Measurements from ENCODE around the gene GFRA3.

DNA sequence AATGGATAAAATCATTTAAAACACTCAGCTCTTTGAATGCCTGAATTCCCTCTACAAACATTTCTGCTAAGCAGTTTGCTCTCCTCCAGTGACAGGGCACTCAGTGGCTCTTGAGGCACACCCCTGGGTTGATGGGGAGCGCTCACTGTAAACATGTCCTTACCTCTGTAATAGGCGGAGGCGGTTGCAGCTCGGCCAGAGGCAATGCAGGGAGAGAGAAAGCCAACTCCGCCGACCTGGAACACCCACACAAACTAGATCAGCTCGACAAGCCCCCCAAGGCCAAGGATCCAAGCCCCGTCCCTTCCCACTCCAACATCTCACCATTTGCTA, 61.6 kb downstream of the GFRA3 start:
- TF ChIP-seq, protein P1, sequence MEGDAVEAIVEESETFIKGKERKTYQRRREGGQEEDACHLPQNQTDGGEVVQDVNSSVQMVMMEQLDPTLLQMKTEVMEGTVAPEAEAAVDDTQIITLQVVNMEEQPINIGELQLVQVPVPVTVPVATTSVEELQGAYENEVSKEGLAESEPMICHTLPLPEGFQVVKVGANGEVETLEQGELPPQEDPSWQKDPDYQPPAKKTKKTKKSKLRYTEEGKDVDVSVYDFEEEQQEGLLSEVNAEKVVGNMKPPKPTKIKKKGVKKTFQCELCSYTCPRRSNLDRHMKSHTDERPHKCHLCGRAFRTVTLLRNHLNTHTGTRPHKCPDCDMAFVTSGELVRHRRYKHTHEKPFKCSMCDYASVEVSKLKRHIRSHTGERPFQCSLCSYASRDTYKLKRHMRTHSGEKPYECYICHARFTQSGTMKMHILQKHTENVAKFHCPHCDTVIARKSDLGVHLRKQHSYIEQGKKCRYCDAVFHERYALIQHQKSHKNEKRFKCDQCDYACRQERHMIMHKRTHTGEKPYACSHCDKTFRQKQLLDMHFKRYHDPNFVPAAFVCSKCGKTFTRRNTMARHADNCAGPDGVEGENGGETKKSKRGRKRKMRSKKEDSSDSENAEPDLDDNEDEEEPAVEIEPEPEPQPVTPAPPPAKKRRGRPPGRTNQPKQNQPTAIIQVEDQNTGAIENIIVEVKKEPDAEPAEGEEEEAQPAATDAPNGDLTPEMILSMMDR (IDR thresholded peaks at IDR 0.05; ENCODE audit: insufficient read depth, low read length), result no peak
- TF ChIP-seq, protein P2, sequence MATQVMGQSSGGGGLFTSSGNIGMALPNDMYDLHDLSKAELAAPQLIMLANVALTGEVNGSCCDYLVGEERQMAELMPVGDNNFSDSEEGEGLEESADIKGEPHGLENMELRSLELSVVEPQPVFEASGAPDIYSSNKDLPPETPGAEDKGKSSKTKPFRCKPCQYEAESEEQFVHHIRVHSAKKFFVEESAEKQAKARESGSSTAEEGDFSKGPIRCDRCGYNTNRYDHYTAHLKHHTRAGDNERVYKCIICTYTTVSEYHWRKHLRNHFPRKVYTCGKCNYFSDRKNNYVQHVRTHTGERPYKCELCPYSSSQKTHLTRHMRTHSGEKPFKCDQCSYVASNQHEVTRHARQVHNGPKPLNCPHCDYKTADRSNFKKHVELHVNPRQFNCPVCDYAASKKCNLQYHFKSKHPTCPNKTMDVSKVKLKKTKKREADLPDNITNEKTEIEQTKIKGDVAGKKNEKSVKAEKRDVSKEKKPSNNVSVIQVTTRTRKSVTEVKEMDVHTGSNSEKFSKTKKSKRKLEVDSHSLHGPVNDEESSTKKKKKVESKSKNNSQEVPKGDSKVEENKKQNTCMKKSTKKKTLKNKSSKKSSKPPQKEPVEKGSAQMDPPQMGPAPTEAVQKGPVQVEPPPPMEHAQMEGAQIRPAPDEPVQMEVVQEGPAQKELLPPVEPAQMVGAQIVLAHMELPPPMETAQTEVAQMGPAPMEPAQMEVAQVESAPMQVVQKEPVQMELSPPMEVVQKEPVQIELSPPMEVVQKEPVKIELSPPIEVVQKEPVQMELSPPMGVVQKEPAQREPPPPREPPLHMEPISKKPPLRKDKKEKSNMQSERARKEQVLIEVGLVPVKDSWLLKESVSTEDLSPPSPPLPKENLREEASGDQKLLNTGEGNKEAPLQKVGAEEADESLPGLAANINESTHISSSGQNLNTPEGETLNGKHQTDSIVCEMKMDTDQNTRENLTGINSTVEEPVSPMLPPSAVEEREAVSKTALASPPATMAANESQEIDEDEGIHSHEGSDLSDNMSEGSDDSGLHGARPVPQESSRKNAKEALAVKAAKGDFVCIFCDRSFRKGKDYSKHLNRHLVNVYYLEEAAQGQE (IDR thresholded peaks at IDR 0.05; ENCODE audit: insufficient replicate concordance, low read depth), result no peak
- TF ChIP-seq POLR2AphosphoS5 (IDR thresholded peaks at IDR 0.05; ENCODE audit: low read depth), result no peak
